ENCODE measurements around the gene UQCRC2. TPM values are rescaled to one million over a fixed set of nuclear protein-coding genes. Genes with fewer than 3 reads are reported as not detected.
"Not testable (repeated sequence)": the region's sequence is repeated elsewhere in the genome, so short reads cannot be mapped to it uniquely, and the experiment has no call there.

Gene UQCRC2
- total and polyA plus RNA-seq, 7 donors: 288 to 716 (median 434) TPM

- DNase-seq: no peak
- ATAC-seq: no peak
- TF ChIP-seq CTCF (IDR thresholded peaks at IDR 0.05): no peak
- Histone ChIP-seq H3K4me1 (peaks cover 54% of the 10 kb centered on the region), H3K4me3 (no peak overlapping the region), H3K36me3 (ENCODE audit: insufficient read depth in 1 of 2, low read depth in 1 of 2) (no peaks in the 10 kb centered on the region), H3K9me3 (no peaks in the 10 kb centered on the region), H3K27ac (no peak overlapping the region), H3K27me3 (ENCODE audit: insufficient read depth in 3 of 3, low read length in 2 of 3) (no peaks in the 10 kb centered on the region)
- intact Hi-C loops (cut with DNase I): no loop called here
- 79 to 89% (median 84%) methylated on average over 2 of the region's 2 CpGs for WGBS, 3 donors
Measured at GRCh38 chr16:22014271-22014873, 61.2 kb downstream of the UQCRC2 start.

- intact Hi-C loops (cut with DNase I): no loop called here
- WGBS, 3 donors: 83 to 88% (median 85%) methylated on average over 4 of the region's 4 CpGs
- no peak for TF ChIP-seq CTCF (IDR thresholded peaks at IDR 0.05)
- Histone ChIP-seq H3K27ac (no peak overlapping the region), H3K9me3 (no peaks in the 10 kb centered on the region), H3K4me1 (peaks cover 38% of the 10 kb centered on the region), H3K27me3 (ENCODE audit: insufficient read depth in 3 of 3, low read length in 2 of 3) (no peaks in the 10 kb centered on the region), H3K4me3 (no peak overlapping the region), H3K36me3 (ENCODE audit: insufficient read depth in 1 of 2, low read depth in 1 of 2) (no peaks in the 10 kb centered on the region)
- no peak for ATAC-seq
- no peak for DNase-seq
Measured at GRCh38 chr16:22016927-22017326, 63.8 kb downstream of the UQCRC2 start.

- no peak for ATAC-seq
Measured at GRCh38 chr16:22018559-22018958, 65.4 kb downstream of the UQCRC2 start.

GRCh38 chr16:22022151-22022550, 69.0 kb downstream of the UQCRC2 start:
- ATAC-seq: no peak
- TF ChIP-seq CTCF (IDR thresholded peaks at IDR 0.05): no peak

More at GRCh38 chr16:22018559-22018958, 65.4 kb downstream of the UQCRC2 start:
- WGBS, 3 donors: 80 to 98% (median 88%) methylated on average over 1 of the region's 1 CpG
- Histone ChIP-seq H3K9me3 (no peaks in the 10 kb centered on the region), H3K27me3 (ENCODE audit: insufficient read depth in 3 of 3, low read length in 2 of 3) (no peaks in the 10 kb centered on the region), H3K4me1 (peaks cover 38% of the 10 kb centered on the region), H3K36me3 (ENCODE audit: insufficient read depth in 1 of 2, low read depth in 1 of 2) (no peaks in the 10 kb centered on the region), H3K4me3 (no peak overlapping the region), H3K27ac (no peak overlapping the region)
- no peak for TF ChIP-seq CTCF (IDR thresholded peaks at IDR 0.05)
- DNase-seq: no peak
- intact Hi-C loops (cut with DNase I): no loop called here

GRCh38 chr16:22023505-22023904, 70.3 kb downstream of the UQCRC2 start:
- 90 to 100% (median 96%) methylated on average over 1 of the region's 1 CpG for WGBS, 3 donors
- Histone ChIP-seq H3K27ac (no peak overlapping the region), H3K4me1 (peaks cover 16% of the 10 kb centered on the region), H3K27me3 (ENCODE audit: insufficient read depth in 3 of 3, low read length in 2 of 3) (no peaks in the 10 kb centered on the region), H3K4me3 (no peak overlapping the region), H3K9me3 (no peaks in the 10 kb centered on the region), H3K36me3 (ENCODE audit: insufficient read depth in 1 of 2, low read depth in 1 of 2) (no peaks in the 10 kb centered on the region)
- no peak for TF ChIP-seq CTCF (IDR thresholded peaks at IDR 0.05)
- intact Hi-C loops (cut with DNase I): no loop called here
- no peak for ATAC-seq
- DNase-seq: no peak

More at GRCh38 chr16:22022151-22022550, 69.0 kb downstream of the UQCRC2 start:
- DNase-seq: no peak
- Histone ChIP-seq H3K9me3 (no peaks in the 10 kb centered on the region), H3K27ac (no peak overlapping the region), H3K4me1 (peaks cover 26% of the 10 kb centered on the region), H3K36me3 (ENCODE audit: insufficient read depth in 1 of 2, low read depth in 1 of 2) (no peaks in the 10 kb centered on the region), H3K4me3 (no peak overlapping the region), H3K27me3 (ENCODE audit: insufficient read depth in 3 of 3, low read length in 2 of 3) (no peaks in the 10 kb centered on the region)
- 49 to 71% (median 61%) methylated on average over 5 of the region's 5 CpGs for WGBS, 3 donors
- intact Hi-C loops (cut with DNase I): no loop called here

- intact Hi-C loops (cut with DNase I); ATAC-seq: not testable (repeated sequence)
- 94 to 99% (median 96%) methylated on average over 4 of the region's 4 CpGs for WGBS, 3 donors
Measured at GRCh38 chr16:22024785-22025184, 71.6 kb downstream of the UQCRC2 start.

More at GRCh38 chr16:22024785-22025184, 71.6 kb downstream of the UQCRC2 start:
- H3K27me3 ChIP-seq (ENCODE audit: insufficient read depth in 3 of 3, low read length in 2 of 3); DNase-seq; H3K36me3 ChIP-seq (ENCODE audit: insufficient read depth in 1 of 2, low read depth in 1 of 2); H3K27ac ChIP-seq; H3K4me3 ChIP-seq; H3K9me3 ChIP-seq: not testable (repeated sequence)
- peaks cover 13% of the 10 kb centered on the region for H3K4me1 ChIP-seq

All from psoas muscle (tissue), 8 donors.